ENCODE data around the gene LRRC49. TPM values are rescaled to one million over a fixed set of nuclear protein-coding genes. Genes with fewer than 3 reads are reported as not detected.

LRRC49 gene
- total and polyA plus RNA-seq, 2 donors (not counting 3 experiments of a cell fraction or from before 2014, with no cell fraction given): 3.0 to 6.6 TPM

GRCh38 chr15:70876683-70877082, 15.9 kb upstream of the LRRC49 start:
- no TSS peak for BruUV-seq (replicated peaks)

More at GRCh38 chr15:70876683-70877082, 15.9 kb upstream of the LRRC49 start:
- intact Hi-C loops (cut with micrococcal nuclease) (no loop called here), dilution Hi-C loops (cut with MboI; ENCODE audit: extremely low pct_ligation_motif_present, low sequenced_read_pairs) (no loop called here)
- Histone ChIP-seq H3K9ac (replicated peaks; ENCODE audit: extremely low read depth, insufficient read depth, low read length) (no peak overlapping the region), H4K20me1 (replicated peaks; ENCODE audit: control insufficient read depth, extremely low read depth, insufficient read depth, low read length) (no peaks in the 10 kb centered on the region), H2AFZ (ENCODE audit: low read depth, low read length) (no peak overlapping the region), H3K27me3 (ENCODE audit: control insufficient read depth in 2 of 2, insufficient read depth in 2 of 2, low read length in 2 of 2) (no peaks in the 10 kb centered on the region), H3K4me2 (ENCODE audit: insufficient read depth, low read length) (no peak overlapping the region), H3K9me1 (replicated peaks; ENCODE audit: control insufficient read depth, extremely low read depth, insufficient read depth, low read length) (no peaks in the 10 kb centered on the region), H3K4me3 (replicated peaks in 1 of 3; ENCODE audit: insufficient read depth in 1 of 3, low read depth in 1 of 3, low read length in 3 of 3) (no peak overlapping the region), H3K79me2 (ENCODE audit: control insufficient read depth, insufficient read depth, low read length) (no peaks in the 10 kb centered on the region), H3K36me3 (ENCODE audit: control insufficient read depth in 2 of 2, extremely low read depth in 1 of 2, insufficient read depth in 2 of 2, low read length in 2 of 2) (no peaks in the 10 kb centered on the region), H3K4me1 (ENCODE audit: control insufficient read depth, extremely low read depth, insufficient read depth, low read length) (peaks cover 8% of the 10 kb centered on the region), H3K9me3 (replicated peaks; ENCODE audit: control insufficient read depth, insufficient read depth, low read length) (no peaks in the 10 kb centered on the region), H3K27ac (ENCODE audit: insufficient read depth, low read depth, low read length) (no peak overlapping the region)
- ChIA-PET CTCF (interaction anchor here (4.4 kb wide), 1 partner anchor 51 kb away, joined by 160 read pairs; no protein-coding TSS in a partner anchor), POLR2A (no interaction called here)
- FAIRE-seq: no peak
- no peak for DNase-seq (ENCODE audit: low read depth, low spot score)
- no peak for TF ChIP-seq GATA2 (IDR thresholded peaks at IDR 0.05; ENCODE audit: insufficient read depth, insufficient read length, low read depth, low read length)
- no peak for TF ChIP-seq CTCF (IDR thresholded peaks at IDR 0.05; ENCODE audit: extremely low read depth in 1 of 2, insufficient read depth in 1 of 2, low read depth in 1 of 2, low read length in 2 of 2)
- TF ChIP-seq MAX (IDR thresholded peaks at IDR 0.05; ENCODE audit: insufficient read depth, insufficient read length): no peak
- no peak for TF ChIP-seq JUN (IDR thresholded peaks at IDR 0.05; ENCODE audit: borderline replicate concordance, insufficient read depth, insufficient read length, low read depth)
- no peak for TF ChIP-seq MYC (IDR thresholded peaks at IDR 0.05; ENCODE audit: low read depth, low read length)
- TF ChIP-seq FOS (IDR thresholded peaks at IDR 0.05; ENCODE audit: borderline replicate concordance, insufficient read depth, low read length): no peak
- no peak for TF ChIP-seq POLR2AphosphoS5 (IDR thresholded peaks at IDR 0.05; ENCODE audit: insufficient read depth, low read depth, low read length)
- TF ChIP-seq POLR2A (IDR thresholded peaks at IDR 0.05; ENCODE audit: low read depth, low read length): no peak
- TF ChIP-seq EZH2 (IDR thresholded peaks at IDR 0.05; ENCODE audit: borderline replicate concordance, low read depth, low read length, severe bottlenecking): no peak
